Glutamatergic neuron (in vitro differentiated cells): ENCODE results near the gene TRIM31. TPM values are rescaled to one million over a fixed set of nuclear protein-coding genes. Genes with fewer than 3 reads are reported as not detected.

Experiments
- DNase-seq: peaks from one replicate; pipeline ENCODE4 v3.0.0; 2022
- H3K27ac Mint-ChIP-seq: one replicate; pipeline ENCODE4 v1.8.0; 2020; ENCODE audit warnings: mild to moderate bottlenecking, mixed read lengths, inconsistent platforms; ENCODE audit not compliant: unreplicated experiment
- H3K27me3 Mint-ChIP-seq: one replicate; pipeline ENCODE4 v1.8.0; 2020; ENCODE audit warnings: mild to moderate bottlenecking, moderate library complexity, mixed read lengths, inconsistent platforms; ENCODE audit not compliant: unreplicated experiment
- H3K36me3 Mint-ChIP-seq: one replicate; pipeline ENCODE4 v1.8.0; 2020; ENCODE audit warnings: mild to moderate bottlenecking, mixed read lengths, inconsistent platforms; ENCODE audit not compliant: unreplicated experiment
- H3K4me1 Mint-ChIP-seq: one replicate; pipeline ENCODE4 v1.8.0; 2020; ENCODE audit warnings: mild to moderate bottlenecking, low read depth, mixed read lengths, inconsistent platforms; ENCODE audit not compliant: unreplicated experiment
- H3K4me3 Mint-ChIP-seq: one replicate; pipeline ENCODE4 v1.8.0; 2020; ENCODE audit warnings: mild to moderate bottlenecking, mixed read lengths, inconsistent platforms; ENCODE audit not compliant: unreplicated experiment
- H3K9me3 Mint-ChIP-seq: one replicate; pipeline ENCODE4 v1.8.0; 2020; ENCODE audit warnings: mild to moderate bottlenecking, moderate library complexity, mixed read lengths, inconsistent platforms; ENCODE audit not compliant: unreplicated experiment
- CTCF ChIP-seq: fragments of 200-600 bp; sonication (generic); IDR thresholded peaks from one replicate; pipeline ENCODE4 v1.5.0; 2021; ENCODE audit not compliant: partially characterized antibody, unreplicated experiment
- total RNA-seq: library from RNA; stranded (reverse); fragmentation: NEBNext Ultra II Directional; extraction: Animal tissue kit (Norgen Biotek cat#: 25700); gene quantifications from one replicate; pipeline ENCODE4 v1.2.1, GENCODE V29; 2021; ENCODE audit not compliant: unreplicated experiment

The TRIM31 gene
- total RNA-seq, 1 donor from 2014 or later, result not detected

DNA sequence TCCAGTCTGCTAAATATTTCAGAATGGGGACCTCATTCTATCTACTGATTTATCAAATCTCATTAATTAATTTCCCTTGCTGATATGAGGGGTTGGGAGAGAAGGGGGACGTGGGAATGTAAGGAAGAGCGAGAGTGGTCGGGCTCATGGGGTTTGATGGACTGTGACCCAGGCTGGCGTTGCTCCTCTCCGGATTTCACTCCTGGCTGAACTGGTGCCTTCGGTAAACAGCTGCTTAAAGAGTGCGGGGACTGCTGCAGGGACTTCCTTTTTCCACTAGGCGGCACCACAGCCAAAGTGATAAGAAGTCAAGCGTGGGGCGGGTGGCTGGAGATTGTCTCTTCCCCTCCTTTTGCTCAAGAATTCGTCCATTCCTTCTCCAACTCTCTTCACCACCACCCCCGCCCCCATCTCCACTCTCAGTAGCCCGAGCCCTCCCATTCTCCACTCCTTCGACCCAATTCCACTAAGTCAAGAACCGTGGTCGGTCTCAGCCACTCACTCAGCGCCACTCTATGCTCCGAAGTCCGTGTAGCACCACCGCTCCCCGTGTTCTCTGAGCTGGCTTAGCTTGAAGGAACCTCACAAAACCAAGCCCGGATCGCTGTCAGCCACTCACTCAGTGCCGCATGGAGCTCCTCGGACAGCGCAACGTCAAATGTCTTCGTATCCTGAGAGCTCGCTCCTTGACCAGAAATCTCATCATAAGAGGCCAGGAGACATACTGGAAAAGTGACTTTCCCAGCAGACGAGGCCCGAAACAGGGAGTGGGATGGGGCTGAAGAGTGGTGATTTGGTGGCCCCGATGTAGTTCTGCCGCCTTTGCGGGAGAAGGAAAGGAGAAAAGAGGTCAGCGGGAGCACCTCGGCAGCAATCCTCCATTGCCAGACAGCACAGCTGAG lies 9.7 kb downstream of the TRIM31 start:
- DNase-seq, result peak; percentile 84
- peaks cover 10% of the 10 kb centered on the region for H3K4me1 Mint-ChIP-seq
- H3K4me3 Mint-ChIP-seq, result peak overlapping the region; percentile 89
- peak; percentile 89 for TF ChIP-seq CTCF
- peaks cover 6% of the 10 kb centered on the region for H3K9me3 Mint-ChIP-seq
- H3K36me3 Mint-ChIP-seq, result no peaks in the 10 kb centered on the region
- H3K27me3 Mint-ChIP-seq, result peaks cover 31% of the 10 kb centered on the region
- no peak overlapping the region for H3K27ac Mint-ChIP-seq

DNA sequence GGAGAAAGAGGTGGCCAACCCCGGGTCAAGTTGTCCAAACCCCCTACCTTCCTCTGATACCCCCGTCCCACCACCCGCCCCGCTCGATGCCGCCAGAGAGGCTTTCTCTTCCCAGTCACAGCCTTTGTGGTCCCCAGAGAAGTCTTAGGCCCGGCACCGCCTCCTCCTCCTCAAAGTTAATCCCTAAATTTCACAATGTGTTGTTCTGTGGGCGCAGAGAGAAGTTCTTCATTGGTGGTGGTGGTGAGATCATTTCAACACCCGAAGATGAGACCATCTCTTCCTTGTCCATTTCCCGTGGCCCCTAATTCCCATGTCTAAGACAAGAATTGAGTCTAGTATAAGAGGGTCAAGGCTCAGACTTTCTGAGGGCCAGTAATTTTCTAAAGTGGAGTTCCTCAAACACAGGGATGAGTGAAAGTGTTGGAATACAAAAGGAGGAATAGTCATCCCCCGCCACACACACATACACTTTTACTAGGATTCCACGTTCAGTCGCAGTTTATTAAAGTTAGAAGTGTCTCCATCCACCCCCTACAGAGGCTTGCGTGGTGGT lies 10.4 kb downstream of the TRIM31 start:
- H3K4me3 Mint-ChIP-seq, result peak overlapping the region; percentile 89
- no peak overlapping the region for H3K27ac Mint-ChIP-seq
- H3K27me3 Mint-ChIP-seq, result peaks cover 29% of the 10 kb centered on the region
- no peak for DNase-seq
- H3K9me3 Mint-ChIP-seq, result peaks cover 6% of the 10 kb centered on the region
- no peak for TF ChIP-seq CTCF
- no peaks in the 10 kb centered on the region for H3K36me3 Mint-ChIP-seq
- H3K4me1 Mint-ChIP-seq, result peaks cover 10% of the 10 kb centered on the region

GRCh38 chr6:30101444-30102413 lies 11.2 kb downstream of the TRIM31 start:
- H3K36me3 Mint-ChIP-seq, result no peaks in the 10 kb centered on the region

GRCh38 chr6:30100585-30101443 lies 12.1 kb downstream of the TRIM31 start:
- H3K27me3 Mint-ChIP-seq, result peaks cover 29% of the 10 kb centered on the region
- H3K4me1 Mint-ChIP-seq, result peaks cover 10% of the 10 kb centered on the region
- H3K4me3 Mint-ChIP-seq, result peak overlapping the region; percentile 84
- H3K36me3 Mint-ChIP-seq, result no peaks in the 10 kb centered on the region
- DNase-seq, result no peak
- no peak overlapping the region for H3K27ac Mint-ChIP-seq
- TF ChIP-seq CTCF, result no peak
- peaks cover 6% of the 10 kb centered on the region for H3K9me3 Mint-ChIP-seq

More at GRCh38 chr6:30101444-30102413, 11.2 kb downstream of the TRIM31 start:
- peaks cover 29% of the 10 kb centered on the region for H3K27me3 Mint-ChIP-seq
- peak overlapping the region; percentile 84 for H3K4me3 Mint-ChIP-seq
- DNase-seq, result peak; percentile 84
- peaks cover 10% of the 10 kb centered on the region for H3K4me1 Mint-ChIP-seq
- TF ChIP-seq CTCF, result no peak
- H3K9me3 Mint-ChIP-seq, result peaks cover 6% of the 10 kb centered on the region
- H3K27ac Mint-ChIP-seq, result no peak overlapping the region
